PFSK-1 (cell line): Measurements from ENCODE around the gene LRRC3.

Experiments used
- FOXP2 ChIP-seq: optimal IDR thresholded peaks from 2 replicates; pipeline ENCODE3; 2011; ENCODE audit warnings: borderline replicate concordance, control low read depth, inconsistent platforms; ENCODE audit not compliant: insufficient read depth; ENCODE audit errors: extremely low read length, extremely low read depth
- POLR2AphosphoS5 ChIP-seq: IDR thresholded peaks from 2 replicates; pipeline ENCODE4 v1.6.1; 2012; ENCODE audit warnings: low read depth, mild to moderate bottlenecking, control low read depth, low read length, moderate library complexity
- SIN3A ChIP-seq: IDR thresholded peaks from 2 replicates; pipeline ENCODE4 v1.6.1; 2012; ENCODE audit warnings: mild to moderate bottlenecking, low read length, moderate library complexity, borderline replicate concordance; ENCODE audit not compliant: insufficient read depth
- TAF1 ChIP-seq: IDR thresholded peaks from 2 replicates; pipeline ENCODE4 v1.6.1; 2012; ENCODE audit warnings: low read length, control low read depth, borderline replicate concordance; ENCODE audit not compliant: insufficient read depth
- TF ChIP-seq, protein P1 (sequence below), 2 experiments: IDR thresholded peaks; 2 replicates each; pipeline versions ENCODE4 v1.6.1 to v1.8.0; 2011 to 2012; ENCODE audit warnings: low read depth in 2 of 2, low read length in 2 of 2, control low read depth in 1 of 2, inconsistent platforms in 1 of 2, mild to moderate bottlenecking in 1 of 2, moderate library complexity in 1 of 2; ENCODE audit not compliant: insufficient read depth in 1 of 2

DNA sequence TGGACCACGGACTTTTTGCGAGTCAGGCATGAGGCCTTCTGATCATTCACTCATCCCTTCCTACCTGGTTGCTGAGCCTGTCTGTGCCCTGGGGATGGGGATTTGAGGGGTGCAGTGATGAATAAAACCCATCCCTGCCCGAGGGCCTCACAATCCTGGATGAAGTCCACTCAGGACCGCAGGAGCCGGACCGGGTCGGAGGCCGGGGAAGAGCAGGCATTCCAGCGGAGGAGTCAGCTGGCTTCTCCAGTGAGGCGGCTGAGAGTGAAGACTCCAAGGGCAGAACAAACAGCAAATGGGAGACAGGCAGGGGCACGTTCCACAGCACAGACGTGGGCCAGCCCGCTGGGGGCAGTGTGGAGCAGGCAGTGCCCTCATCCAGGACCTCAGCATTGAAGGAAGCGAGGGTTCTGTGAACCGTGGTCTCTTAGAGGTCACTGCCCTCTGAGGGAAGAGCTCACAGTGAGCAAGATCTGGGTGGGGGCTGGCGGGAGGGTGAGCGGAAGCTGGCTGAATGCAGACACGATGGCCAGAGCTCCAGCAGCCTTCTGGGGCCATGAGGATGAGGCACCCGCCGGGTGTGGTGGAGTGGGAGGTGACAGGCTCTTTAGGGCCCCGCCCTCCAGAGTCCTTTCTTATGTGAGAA lies 10.9 kb upstream of the LRRC3 start:
- TF ChIP-seq, protein P1, sequence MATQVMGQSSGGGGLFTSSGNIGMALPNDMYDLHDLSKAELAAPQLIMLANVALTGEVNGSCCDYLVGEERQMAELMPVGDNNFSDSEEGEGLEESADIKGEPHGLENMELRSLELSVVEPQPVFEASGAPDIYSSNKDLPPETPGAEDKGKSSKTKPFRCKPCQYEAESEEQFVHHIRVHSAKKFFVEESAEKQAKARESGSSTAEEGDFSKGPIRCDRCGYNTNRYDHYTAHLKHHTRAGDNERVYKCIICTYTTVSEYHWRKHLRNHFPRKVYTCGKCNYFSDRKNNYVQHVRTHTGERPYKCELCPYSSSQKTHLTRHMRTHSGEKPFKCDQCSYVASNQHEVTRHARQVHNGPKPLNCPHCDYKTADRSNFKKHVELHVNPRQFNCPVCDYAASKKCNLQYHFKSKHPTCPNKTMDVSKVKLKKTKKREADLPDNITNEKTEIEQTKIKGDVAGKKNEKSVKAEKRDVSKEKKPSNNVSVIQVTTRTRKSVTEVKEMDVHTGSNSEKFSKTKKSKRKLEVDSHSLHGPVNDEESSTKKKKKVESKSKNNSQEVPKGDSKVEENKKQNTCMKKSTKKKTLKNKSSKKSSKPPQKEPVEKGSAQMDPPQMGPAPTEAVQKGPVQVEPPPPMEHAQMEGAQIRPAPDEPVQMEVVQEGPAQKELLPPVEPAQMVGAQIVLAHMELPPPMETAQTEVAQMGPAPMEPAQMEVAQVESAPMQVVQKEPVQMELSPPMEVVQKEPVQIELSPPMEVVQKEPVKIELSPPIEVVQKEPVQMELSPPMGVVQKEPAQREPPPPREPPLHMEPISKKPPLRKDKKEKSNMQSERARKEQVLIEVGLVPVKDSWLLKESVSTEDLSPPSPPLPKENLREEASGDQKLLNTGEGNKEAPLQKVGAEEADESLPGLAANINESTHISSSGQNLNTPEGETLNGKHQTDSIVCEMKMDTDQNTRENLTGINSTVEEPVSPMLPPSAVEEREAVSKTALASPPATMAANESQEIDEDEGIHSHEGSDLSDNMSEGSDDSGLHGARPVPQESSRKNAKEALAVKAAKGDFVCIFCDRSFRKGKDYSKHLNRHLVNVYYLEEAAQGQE (IDR thresholded peaks at IDR 0.05; ENCODE audit: insufficient read depth in 1 of 2, low read depth in 2 of 2, low read length in 2 of 2): no peak
- TF ChIP-seq SIN3A (no peak), POLR2AphosphoS5 (no peak), TAF1 (no peak), FOXP2 (no peak)
